Stimulated activated CD8-positive, alpha-beta memory T cell treated with anti-CD3 and anti-CD28 coated beads, Interleukin-15, amount 100 ng/mL, for 1 hour (primary cell): ENCODE measurements around the gene TNFRSF11A.

ENCODE experiments used
- DNase-seq: peaks from one replicate; pipeline ENCODE4 v3.0.0-alpha.2; 2020; ENCODE audit warnings: low read depth

The TNFRSF11A gene

GRCh38 chr18:62420151-62420512 is 95.0 kb downstream of the TNFRSF11A start:
- DNase-seq = no peak

- DNase-seq = peak; percentile 53
Observed at GRCh38 chr18:62420513-62421209, 95.6 kb downstream of the TNFRSF11A start.

GRCh38 chr18:62425465-62426190 is 100.5 kb downstream of the TNFRSF11A start:
- DNase-seq = peak; percentile 15

GRCh38 chr18:62426191-62426488 is 101.0 kb downstream of the TNFRSF11A start:
- DNase-seq = no peak

GRCh38 chr18:62432176-62432575 is 107.1 kb downstream of the TNFRSF11A start:
- no peak for DNase-seq

GRCh38 chr18:62434798-62435197 is 109.7 kb downstream of the TNFRSF11A start:
- no peak for DNase-seq

- no peak for DNase-seq
Observed at GRCh38 chr18:62435435-62436031, 110.4 kb downstream of the TNFRSF11A start.

GRCh38 chr18:62436636-62437234 is 111.6 kb downstream of the TNFRSF11A start:
- DNase-seq = no peak

GRCh38 chr18:62437235-62438017 is 112.3 kb downstream of the TNFRSF11A start:
- DNase-seq = no peak

- no peak for DNase-seq
Observed at GRCh38 chr18:62438018-62438329, 112.9 kb downstream of the TNFRSF11A start.

- DNase-seq = no peak
Observed at GRCh38 chr18:62438402-62438801, 113.3 kb downstream of the TNFRSF11A start.

GRCh38 chr18:62438866-62439265 is 113.8 kb downstream of the TNFRSF11A start:
- no peak for DNase-seq
